Gastroesophageal sphincter (tissue), 3 donors: ENCODE results near the gene TMEM50B.

Experiments used
- EP300 ChIP-seq: sonication (generic); formaldehyde crosslinking; IDR thresholded peaks from one replicate; pipeline ENCODE4 v1.6.1; 2017; ENCODE audit warnings: antibody characterized with exemption, mild to moderate bottlenecking
- POLR2A ChIP-seq, 2 donors: fragments of 450-650 bp; IDR thresholded peaks; one replicate each; pipeline ENCODE4 v1.6.1; 2017; ENCODE audit warnings: antibody characterized with exemption in 2 of 2, mild to moderate bottlenecking in 2 of 2, moderate library complexity in 1 of 2
- POLR2AphosphoS5 ChIP-seq: sonication (generic); formaldehyde crosslinking; IDR thresholded peaks from one replicate; pipeline ENCODE4 v1.6.1; 2017; ENCODE audit warnings: antibody characterized with exemption
- TF ChIP-seq, protein P1 (sequence below), 4 experiments: fragments of 200-600 bp in 2 of 4; fragments of 450-650 bp in 2 of 4; sonication (generic) in 1 of 4; IDR thresholded peaks; one replicate each; pipeline ENCODE4 v1.5.1; 2017 to 2019; ENCODE audit warnings: antibody characterized with exemption in 4 of 4, mild to moderate bottlenecking in 2 of 4, moderate library complexity in 2 of 4

DNA sequence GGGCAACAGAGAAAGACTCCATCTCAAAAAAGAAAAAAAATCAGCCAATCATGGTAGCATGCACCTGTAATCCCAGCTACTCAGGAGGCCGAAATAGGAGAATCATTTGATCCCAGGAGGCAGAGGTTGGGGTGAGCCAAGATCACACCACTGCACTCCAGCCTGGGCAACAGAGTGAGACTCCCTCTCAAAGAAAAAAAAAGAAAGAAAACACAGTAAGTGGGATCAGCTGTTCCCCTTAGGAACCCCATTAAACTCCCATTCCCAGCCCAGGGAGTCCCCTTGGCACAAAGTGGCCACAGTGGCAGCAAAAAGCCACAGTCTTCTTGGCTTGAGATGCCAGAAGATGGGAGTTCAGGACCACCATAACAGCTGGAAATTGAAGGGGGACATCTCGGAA lies 9.1 kb downstream of the TMEM50B start:
- TF ChIP-seq, protein P1, sequence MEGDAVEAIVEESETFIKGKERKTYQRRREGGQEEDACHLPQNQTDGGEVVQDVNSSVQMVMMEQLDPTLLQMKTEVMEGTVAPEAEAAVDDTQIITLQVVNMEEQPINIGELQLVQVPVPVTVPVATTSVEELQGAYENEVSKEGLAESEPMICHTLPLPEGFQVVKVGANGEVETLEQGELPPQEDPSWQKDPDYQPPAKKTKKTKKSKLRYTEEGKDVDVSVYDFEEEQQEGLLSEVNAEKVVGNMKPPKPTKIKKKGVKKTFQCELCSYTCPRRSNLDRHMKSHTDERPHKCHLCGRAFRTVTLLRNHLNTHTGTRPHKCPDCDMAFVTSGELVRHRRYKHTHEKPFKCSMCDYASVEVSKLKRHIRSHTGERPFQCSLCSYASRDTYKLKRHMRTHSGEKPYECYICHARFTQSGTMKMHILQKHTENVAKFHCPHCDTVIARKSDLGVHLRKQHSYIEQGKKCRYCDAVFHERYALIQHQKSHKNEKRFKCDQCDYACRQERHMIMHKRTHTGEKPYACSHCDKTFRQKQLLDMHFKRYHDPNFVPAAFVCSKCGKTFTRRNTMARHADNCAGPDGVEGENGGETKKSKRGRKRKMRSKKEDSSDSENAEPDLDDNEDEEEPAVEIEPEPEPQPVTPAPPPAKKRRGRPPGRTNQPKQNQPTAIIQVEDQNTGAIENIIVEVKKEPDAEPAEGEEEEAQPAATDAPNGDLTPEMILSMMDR (IDR thresholded peaks at IDR 0.05), result no peak
- TF ChIP-seq POLR2A (IDR thresholded peaks at IDR 0.05) (no peak), EP300 (no peak), POLR2AphosphoS5 (no peak)
